Central memory CD8-positive, alpha-beta T cell (primary cell): Measurements from ENCODE around the gene ISM1.

Experiments used
- ATAC-seq: fragments of 150-1000 bp; cut with Tn5 transposase; replicated peaks from 2 replicates; pipeline ENCODE4 v1.10.0; 2022; ENCODE audit warnings: mild to moderate bottlenecking, moderate FRiP score, moderate number of reproducible peaks; ENCODE audit not compliant: poor library complexity, severe bottlenecking; ENCODE audit errors: extremely low read depth
- DNase-seq, 2 donors: peaks; one replicate each; pipeline ENCODE4 v3.0.0; 2021; ENCODE audit warnings: low spot score in 2 of 2
- H3K27ac Mint-ChIP-seq: one replicate; pipeline ENCODE4 v1.8.0; 2022; ENCODE audit warnings: low read depth, mild to moderate bottlenecking, moderate library complexity, mixed read lengths
- H3K27me3 Mint-ChIP-seq: one replicate; pipeline ENCODE4 v1.8.0; 2022; ENCODE audit warnings: mixed read lengths
- H3K36me3 Mint-ChIP-seq: one replicate; pipeline ENCODE4 v1.8.0; 2022; ENCODE audit warnings: mild to moderate bottlenecking, moderate library complexity, mixed read lengths; ENCODE audit not compliant: insufficient read depth
- H3K4me1 Mint-ChIP-seq: one replicate; pipeline ENCODE4 v1.8.0; 2022; ENCODE audit warnings: mixed read lengths
- H3K4me3 Mint-ChIP-seq: one replicate; pipeline ENCODE4 v1.8.0; 2022; ENCODE audit warnings: mild to moderate bottlenecking, moderate library complexity, mixed read lengths
- H3K9me3 Mint-ChIP-seq: one replicate; pipeline ENCODE4 v1.8.0; 2022; ENCODE audit warnings: mixed read lengths

Gene ISM1

DNA sequence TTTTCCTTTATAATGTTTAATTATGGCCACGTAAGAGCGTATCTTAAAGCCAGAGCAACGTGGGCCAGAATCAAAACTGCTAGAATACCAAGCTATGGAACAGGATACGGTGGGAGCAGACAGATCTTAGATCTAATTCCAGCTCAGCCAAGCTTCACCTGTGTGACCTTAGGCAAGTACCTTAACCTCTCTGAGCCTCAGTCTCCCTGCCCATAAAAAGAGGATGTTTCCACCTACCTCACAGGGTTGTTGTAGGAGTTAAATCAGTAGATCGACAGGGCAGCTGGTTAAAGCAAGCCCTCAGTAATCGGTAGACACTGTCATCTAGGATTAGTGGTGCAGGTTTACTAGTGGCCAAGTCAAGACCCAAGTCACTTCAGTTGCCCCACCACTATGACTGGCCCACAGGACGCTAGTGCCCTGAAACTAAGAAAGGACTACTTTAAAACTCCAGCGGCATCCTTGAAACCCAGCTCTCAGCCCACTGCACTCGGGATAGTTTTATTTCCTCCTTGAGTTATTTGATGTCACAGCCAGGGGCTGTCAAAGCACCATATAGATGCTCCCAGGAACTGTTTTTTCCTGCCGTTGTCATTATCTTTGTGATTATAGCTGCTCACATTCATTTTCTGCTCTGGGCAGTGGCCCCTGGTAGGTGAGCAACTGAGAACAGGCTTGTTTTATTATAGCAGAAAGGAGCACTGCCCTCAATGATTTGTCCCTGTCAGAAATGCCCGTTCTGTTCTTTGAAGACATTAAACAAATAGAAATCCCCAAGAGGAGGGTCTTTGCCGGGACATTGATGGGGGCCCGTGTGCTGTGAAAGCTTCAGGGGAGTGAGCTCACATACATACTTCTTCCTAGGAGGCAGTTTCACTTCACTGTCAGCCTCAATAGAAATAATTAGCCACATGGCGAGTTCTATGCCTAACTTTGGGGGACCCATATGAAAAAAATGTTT lies 63.1 kb downstream of the ISM1 start:
- peaks cover under 1% of the 10 kb centered on the region for H3K36me3 Mint-ChIP-seq
- H3K27me3 Mint-ChIP-seq = no peaks in the 10 kb centered on the region
- no peak overlapping the region for H3K27ac Mint-ChIP-seq

DNA sequence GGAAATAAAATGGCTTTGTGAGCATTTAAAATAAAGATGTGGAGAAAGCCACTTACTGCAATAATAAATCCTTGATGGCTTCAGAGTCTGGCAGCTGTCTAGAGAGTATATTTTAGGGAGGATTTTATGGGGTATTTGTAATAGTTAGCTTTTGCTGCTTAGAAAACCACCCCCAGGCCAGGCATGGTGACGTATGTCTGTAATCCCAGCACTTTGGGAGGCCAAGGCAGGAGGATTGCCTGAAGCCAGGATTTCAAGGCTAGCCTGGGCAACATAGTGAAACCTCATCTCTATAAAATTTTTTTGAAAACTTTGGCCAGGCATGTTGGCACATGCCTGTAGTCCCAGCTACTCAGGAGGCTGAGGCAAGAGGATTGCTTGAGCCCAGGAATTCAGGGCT lies 63.8 kb downstream of the ISM1 start:
- Mint-ChIP-seq H3K27me3 (no peaks in the 10 kb centered on the region), H3K4me3 (no peak overlapping the region), H3K4me1 (no peaks in the 10 kb centered on the region), H3K9me3 (no peaks in the 10 kb centered on the region), H3K27ac (no peak overlapping the region), H3K36me3 (no peaks in the 10 kb centered on the region)
- DNase-seq (no peak), ATAC-seq (no peak)

More for the DNA sequence above, 63.1 kb downstream of the ISM1 start:
- H3K4me3 Mint-ChIP-seq = no peak overlapping the region
- no peaks in the 10 kb centered on the region for H3K9me3 Mint-ChIP-seq
- DNase-seq (no peak), ATAC-seq (no peak)
- H3K4me1 Mint-ChIP-seq = no peaks in the 10 kb centered on the region

DNA sequence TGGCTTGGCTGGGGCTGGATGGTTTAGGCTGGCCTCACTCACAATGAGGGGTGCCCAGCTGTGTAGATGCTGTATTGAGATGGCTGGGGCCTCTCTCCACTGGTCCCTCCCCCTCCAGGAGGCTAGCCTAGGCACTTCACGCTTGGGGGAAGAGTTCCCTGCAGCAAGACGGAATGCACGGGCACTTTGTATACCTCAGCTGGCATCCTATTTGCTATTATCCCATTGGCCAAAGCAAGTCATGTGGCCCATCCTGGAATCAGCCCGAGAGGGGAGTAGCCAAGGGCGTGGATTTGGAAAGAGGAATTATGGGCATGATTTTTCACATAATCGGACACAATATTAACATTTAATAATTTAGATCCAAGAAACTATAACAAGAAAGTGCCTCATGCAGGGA lies 64.3 kb downstream of the ISM1 start:
- ATAC-seq = no peak

DNA sequence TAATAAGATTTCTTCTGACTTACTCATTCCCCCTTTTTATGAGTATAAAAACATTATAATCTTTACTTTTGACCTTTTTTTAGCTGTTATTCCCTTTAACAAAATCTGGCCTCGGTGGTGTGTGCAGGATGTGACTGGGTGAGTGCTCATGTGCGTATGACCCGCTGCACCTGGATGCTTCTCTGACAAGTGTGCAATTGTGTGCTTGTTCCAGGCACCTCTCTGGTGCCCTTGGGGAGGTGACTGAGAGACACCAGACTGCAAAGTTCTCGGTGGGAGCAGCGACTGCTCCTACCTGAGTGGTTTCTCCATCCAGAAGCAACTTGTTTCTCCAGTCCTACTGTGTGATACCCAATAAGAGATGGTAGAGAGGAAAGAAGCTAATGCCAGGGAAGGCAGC lies 65.0 kb downstream of the ISM1 start:
- H3K4me1 Mint-ChIP-seq = no peaks in the 10 kb centered on the region
- H3K36me3 Mint-ChIP-seq = no peaks in the 10 kb centered on the region
- no peak overlapping the region for H3K4me3 Mint-ChIP-seq
- no peak overlapping the region for H3K27ac Mint-ChIP-seq
- no peaks in the 10 kb centered on the region for H3K9me3 Mint-ChIP-seq
- ATAC-seq (no peak), DNase-seq (no peak)
- no peaks in the 10 kb centered on the region for H3K27me3 Mint-ChIP-seq

More for the DNA sequence above, 64.3 kb downstream of the ISM1 start:
- H3K4me1 Mint-ChIP-seq = no peaks in the 10 kb centered on the region
- H3K36me3 Mint-ChIP-seq = no peaks in the 10 kb centered on the region
- DNase-seq = no peak
- no peak overlapping the region for H3K4me3 Mint-ChIP-seq
- H3K9me3 Mint-ChIP-seq = no peaks in the 10 kb centered on the region
- H3K27ac Mint-ChIP-seq = no peak overlapping the region
- no peaks in the 10 kb centered on the region for H3K27me3 Mint-ChIP-seq

DNA sequence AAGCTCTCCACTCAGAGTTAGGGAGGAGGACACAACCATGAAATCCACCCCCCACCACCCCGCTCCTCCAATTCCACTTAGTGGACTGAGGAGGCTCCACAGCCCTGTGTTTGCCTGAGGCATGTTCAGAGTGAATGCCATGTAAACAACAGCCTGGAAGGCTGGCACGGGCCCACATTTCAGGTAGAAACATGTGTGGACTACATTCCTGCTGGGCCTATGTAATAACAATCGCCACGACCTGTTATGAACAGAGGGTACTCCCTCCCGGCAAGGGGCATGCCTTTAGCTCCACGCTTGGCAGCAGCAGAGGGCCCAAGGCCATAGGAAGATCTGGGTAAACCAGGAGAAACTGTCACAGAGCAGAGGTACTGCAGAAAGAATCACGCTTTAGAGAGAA lies 65.5 kb downstream of the ISM1 start:
- no peaks in the 10 kb centered on the region for H3K36me3 Mint-ChIP-seq
- no peaks in the 10 kb centered on the region for H3K4me1 Mint-ChIP-seq
- H3K4me3 Mint-ChIP-seq = no peak overlapping the region
- DNase-seq (no peak), ATAC-seq (no peak)
- no peaks in the 10 kb centered on the region for H3K9me3 Mint-ChIP-seq
- no peak overlapping the region for H3K27ac Mint-ChIP-seq
- H3K27me3 Mint-ChIP-seq = no peaks in the 10 kb centered on the region

DNA sequence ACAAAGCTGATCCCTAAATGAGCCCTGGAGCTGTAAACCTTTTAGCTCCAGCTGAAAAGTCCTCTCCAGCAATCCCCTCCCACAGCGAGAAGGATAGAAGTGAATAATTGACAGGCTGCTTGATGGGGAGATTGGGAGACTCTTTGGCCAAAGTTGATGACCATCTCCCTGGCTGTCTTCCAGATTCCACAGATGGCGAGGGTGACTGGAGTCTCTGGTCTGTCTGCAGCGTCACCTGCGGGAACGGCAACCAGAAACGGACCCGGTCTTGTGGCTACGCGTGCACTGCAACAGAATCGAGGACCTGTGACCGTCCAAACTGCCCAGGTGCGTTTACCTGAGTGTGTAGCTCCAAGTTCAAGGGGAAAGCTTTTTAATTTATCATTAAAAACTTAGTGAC lies 67.3 kb downstream of the ISM1 start:
- DNase-seq = no peak
- no peak overlapping the region for H3K4me3 Mint-ChIP-seq

DNA sequence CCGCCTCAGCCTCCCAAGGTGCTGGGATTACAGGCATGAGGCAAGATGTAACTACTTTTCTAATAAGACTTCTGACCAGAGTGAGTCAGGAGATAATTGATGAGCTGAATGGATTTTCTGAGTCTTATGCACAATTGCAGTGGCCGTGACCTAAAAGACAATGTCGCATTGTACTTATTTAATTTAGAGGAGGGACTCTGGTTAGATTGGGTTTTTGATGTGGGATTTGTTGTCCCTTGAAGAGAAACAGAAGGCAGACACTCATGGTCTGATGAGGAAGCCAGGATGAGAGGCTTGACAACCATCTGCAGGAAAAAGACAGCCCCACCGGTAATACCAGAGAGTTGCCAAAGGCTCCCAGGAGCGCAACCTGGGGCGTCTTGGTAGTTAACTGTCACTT lies 68.0 kb downstream of the ISM1 start:
- ATAC-seq (no peak), DNase-seq (no peak)
- Mint-ChIP-seq H3K9me3 (no peaks in the 10 kb centered on the region), H3K27ac (no peak overlapping the region), H3K27me3 (no peaks in the 10 kb centered on the region), H3K36me3 (no peaks in the 10 kb centered on the region), H3K4me1 (no peaks in the 10 kb centered on the region), H3K4me3 (no peak overlapping the region)

More for the DNA sequence above, 67.3 kb downstream of the ISM1 start:
- Mint-ChIP-seq H3K9me3 (no peaks in the 10 kb centered on the region), H3K27me3 (no peaks in the 10 kb centered on the region), H3K27ac (no peak overlapping the region), H3K36me3 (no peaks in the 10 kb centered on the region), H3K4me1 (no peaks in the 10 kb centered on the region)
- no peak for ATAC-seq

DNA sequence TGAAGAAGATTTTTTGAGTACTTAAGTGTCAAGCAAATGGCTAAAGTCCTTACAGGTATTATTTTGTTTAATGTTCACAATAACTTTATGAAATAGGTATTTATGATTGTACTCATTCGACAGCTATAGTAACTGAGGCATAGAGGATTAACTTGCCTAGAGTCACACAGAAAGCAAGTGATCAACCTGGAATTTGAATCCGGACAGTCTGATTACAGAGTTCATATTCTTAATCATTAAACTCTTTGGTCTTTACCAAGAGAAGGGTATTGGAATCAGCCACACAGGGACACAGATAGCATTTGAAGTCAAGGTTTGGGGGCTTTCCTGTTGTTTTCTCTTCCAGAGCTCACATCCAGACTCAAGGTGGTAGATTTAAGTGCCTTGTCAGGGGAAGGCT lies 69.7 kb downstream of the ISM1 start:
- Mint-ChIP-seq H3K27ac (no peak overlapping the region), H3K4me1 (no peaks in the 10 kb centered on the region), H3K27me3 (no peaks in the 10 kb centered on the region), H3K9me3 (no peaks in the 10 kb centered on the region), H3K4me3 (no peak overlapping the region), H3K36me3 (no peaks in the 10 kb centered on the region)
- no peak for ATAC-seq
- DNase-seq = no peak

DNA sequence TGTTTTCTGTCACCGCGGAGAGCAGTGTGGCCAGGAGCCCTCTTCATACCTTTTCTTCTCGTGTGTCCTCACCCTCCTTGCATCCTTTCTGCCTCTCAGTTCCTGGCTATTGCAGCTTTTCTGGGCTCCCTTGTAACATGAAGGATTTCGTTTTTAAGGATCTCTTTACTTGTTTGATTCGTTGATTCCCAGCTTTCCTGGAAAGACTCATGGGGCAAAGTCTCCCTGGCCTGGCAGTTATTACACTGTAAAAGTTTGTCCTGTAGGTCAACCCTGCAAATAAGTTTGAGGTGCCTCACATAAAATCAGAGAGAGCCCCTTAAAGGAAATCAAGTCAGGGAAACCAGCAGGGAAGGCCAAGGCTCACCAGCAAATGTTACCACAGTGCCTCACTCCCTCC lies 70.1 kb downstream of the ISM1 start:
- no peak for DNase-seq
- H3K4me3 Mint-ChIP-seq = no peak overlapping the region
- H3K4me1 Mint-ChIP-seq = no peaks in the 10 kb centered on the region
- no peaks in the 10 kb centered on the region for H3K36me3 Mint-ChIP-seq
- ATAC-seq = no peak
- no peak overlapping the region for H3K27ac Mint-ChIP-seq
- H3K27me3 Mint-ChIP-seq = no peaks in the 10 kb centered on the region
- no peaks in the 10 kb centered on the region for H3K9me3 Mint-ChIP-seq

DNA sequence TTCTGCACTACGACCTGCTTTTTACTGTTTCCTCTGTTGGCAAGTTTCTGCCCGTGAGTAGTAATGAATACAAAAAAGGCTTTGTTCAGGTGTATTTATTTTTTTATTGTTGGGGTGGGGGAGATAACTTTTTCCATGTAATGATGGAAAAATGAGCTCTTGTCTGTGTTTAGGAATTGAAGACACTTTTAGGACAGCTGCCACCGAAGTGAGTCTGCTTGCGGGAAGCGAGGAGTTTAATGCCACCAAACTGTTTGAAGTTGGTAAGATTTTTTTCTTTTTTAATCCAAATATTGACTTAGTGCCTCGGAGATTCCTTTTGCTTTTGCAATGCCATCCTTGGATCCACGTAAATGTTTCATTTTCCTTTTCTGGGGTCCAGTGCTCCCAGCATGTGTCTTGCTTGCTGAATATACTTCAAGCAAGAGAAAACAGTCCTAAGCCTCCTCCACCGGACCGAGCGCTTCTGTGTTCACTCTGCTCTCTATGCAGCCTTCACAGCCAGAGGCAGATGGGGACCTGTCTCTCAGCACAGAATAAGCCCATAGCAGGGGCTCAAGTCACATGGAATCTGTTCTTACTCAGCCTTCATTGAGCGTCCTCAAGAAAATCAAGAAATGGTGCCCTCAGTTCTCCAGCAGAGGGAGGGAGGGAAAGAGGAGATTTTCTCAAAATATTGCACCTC lies 71.3 kb downstream of the ISM1 start:
- no peak for ATAC-seq
- Mint-ChIP-seq H3K9me3 (no peaks in the 10 kb centered on the region), H3K27me3 (no peaks in the 10 kb centered on the region)

DNA sequence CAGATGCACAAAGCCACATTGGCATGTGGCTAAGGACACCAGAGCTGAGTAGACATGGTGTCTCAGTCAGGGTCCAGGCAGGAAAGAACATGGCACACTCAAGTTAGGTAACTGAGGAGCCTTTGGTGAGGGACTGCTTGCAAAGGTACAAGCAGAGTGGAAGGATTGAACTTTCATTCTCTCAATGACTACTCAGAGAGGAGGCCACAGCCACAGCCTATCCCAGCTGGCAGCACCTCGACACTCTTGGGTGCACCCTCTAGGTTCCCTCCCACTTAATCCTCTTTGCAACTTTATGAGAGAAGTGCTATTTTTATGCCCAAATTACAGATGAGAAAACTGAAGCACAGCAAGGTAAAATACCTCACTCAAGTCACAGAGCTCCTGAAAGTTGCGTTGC lies 73.4 kb downstream of the ISM1 start:
- H3K9me3 Mint-ChIP-seq = no peaks in the 10 kb centered on the region
- no peaks in the 10 kb centered on the region for H3K27me3 Mint-ChIP-seq
- H3K4me1 Mint-ChIP-seq = no peaks in the 10 kb centered on the region
- no peak overlapping the region for H3K27ac Mint-ChIP-seq
- no peak overlapping the region for H3K4me3 Mint-ChIP-seq
- DNase-seq (no peak), ATAC-seq (no peak)
- no peaks in the 10 kb centered on the region for H3K36me3 Mint-ChIP-seq

More for the DNA sequence above, 71.3 kb downstream of the ISM1 start:
- no peaks in the 10 kb centered on the region for H3K36me3 Mint-ChIP-seq
- H3K4me3 Mint-ChIP-seq = no peak overlapping the region
- no peaks in the 10 kb centered on the region for H3K4me1 Mint-ChIP-seq
- no peak overlapping the region for H3K27ac Mint-ChIP-seq
- no peak for DNase-seq

DNA sequence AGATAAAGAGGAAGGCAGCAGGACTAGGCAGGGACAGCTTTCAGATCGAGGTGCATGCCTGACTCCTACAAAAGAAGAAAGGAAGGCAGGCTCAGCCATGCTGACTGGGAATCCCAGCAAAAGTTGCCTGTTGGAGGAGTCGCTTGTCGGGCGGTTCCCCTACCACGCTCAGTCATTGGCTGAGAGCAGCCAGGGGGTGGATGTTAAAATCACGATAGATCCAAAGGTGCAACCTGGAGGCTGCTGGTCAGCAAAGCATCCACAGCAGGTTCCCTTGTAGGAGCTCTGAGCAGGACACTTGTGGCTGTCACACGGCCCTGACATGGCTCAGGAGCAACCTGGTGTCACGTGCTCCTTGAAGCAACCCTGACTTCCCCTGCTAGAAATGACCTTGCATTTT lies 74.6 kb downstream of the ISM1 start:
- Mint-ChIP-seq H3K9me3 (no peaks in the 10 kb centered on the region), H3K4me1 (no peaks in the 10 kb centered on the region), H3K27ac (no peak overlapping the region), H3K4me3 (no peak overlapping the region), H3K27me3 (no peaks in the 10 kb centered on the region), H3K36me3 (no peaks in the 10 kb centered on the region)
- no peak for DNase-seq
- no peak for ATAC-seq

DNA sequence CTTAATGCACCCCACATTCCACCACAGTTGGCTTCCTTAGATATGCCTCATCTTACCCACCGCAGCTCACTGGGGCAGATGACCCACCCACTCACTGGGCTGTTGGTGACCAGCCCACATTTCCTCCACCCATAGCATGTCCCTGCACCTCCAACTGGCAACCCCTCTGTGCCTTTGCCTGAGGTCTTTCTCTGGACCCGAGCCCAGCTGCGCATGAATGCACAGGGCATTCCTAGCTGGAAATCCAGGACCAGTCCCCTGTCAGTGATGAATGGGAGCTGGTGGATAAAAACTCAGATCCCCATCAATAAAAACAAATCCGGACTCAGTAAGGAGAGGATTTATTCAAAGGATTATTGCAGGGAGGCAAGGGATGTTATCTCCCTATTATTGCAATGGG lies 75.0 kb downstream of the ISM1 start:
- Mint-ChIP-seq H3K9me3 (no peaks in the 10 kb centered on the region), H3K27ac (no peak overlapping the region), H3K4me3 (no peak overlapping the region), H3K36me3 (no peaks in the 10 kb centered on the region), H3K4me1 (no peaks in the 10 kb centered on the region), H3K27me3 (no peaks in the 10 kb centered on the region)
- DNase-seq (no peak), ATAC-seq (no peak)
